Loucy (cell line): ENCODE measurements around the gene TMBIM6.

Experiments used
- H2AFZ ChIP-seq: fragments of 200-600 bp; sonication (generic); 2 replicates; pipeline ENCODE4 v1.6.0; 2016; ENCODE audit warnings: antibody characterized with exemption, mild to moderate bottlenecking, low read length, moderate library complexity
- H3F3A ChIP-seq: fragments of 200-600 bp; 2 replicates; pipeline ENCODE4 v1.6.0; 2016; ENCODE audit warnings: antibody characterized with exemption, low read depth, mild to moderate bottlenecking
- H3K27me3 ChIP-seq: fragments of 200-600 bp; sonication (generic); 2 replicates; pipeline ENCODE4 v1.6.1; 2014; ENCODE audit warnings: low read length, mild to moderate bottlenecking; ENCODE audit not compliant: insufficient read depth, poor library complexity, severe bottlenecking
- H3K36me3 ChIP-seq: fragments of 200-600 bp; sonication (generic); 2 replicates; pipeline ENCODE4 v1.6.1; 2016; ENCODE audit warnings: low read length; ENCODE audit not compliant: insufficient read depth
- H3K4me1 ChIP-seq: fragments of 200-600 bp; sonication (generic); 2 replicates; pipeline ENCODE4 v1.5.1; 2014; ENCODE audit warnings: low read length, mild to moderate bottlenecking; ENCODE audit not compliant: insufficient read depth, poor library complexity, severe bottlenecking
- H3K4me2 ChIP-seq: fragments of 200-600 bp; sonication (generic); 2 replicates; pipeline ENCODE4 v1.6.0; 2014; ENCODE audit warnings: antibody characterized with exemption, low read length, low read depth, mild to moderate bottlenecking; ENCODE audit not compliant: poor library complexity, severe bottlenecking
- H3K4me3 ChIP-seq: fragments of 200-600 bp; sonication (generic); 2 replicates; pipeline ENCODE4 v1.5.1; 2014; ENCODE audit warnings: low read length, mild to moderate bottlenecking, mixed read lengths; ENCODE audit not compliant: poor library complexity, severe bottlenecking
- H3K79me2 ChIP-seq: fragments of 200-600 bp; sonication (generic); 2 replicates; pipeline ENCODE4 v1.6.1; 2014; ENCODE audit warnings: low read length; ENCODE audit not compliant: insufficient read depth
- H3K9ac ChIP-seq: fragments of 200-600 bp; sonication (generic); 2 replicates; pipeline ENCODE4 v1.6.0; 2014; ENCODE audit warnings: mild to moderate bottlenecking, low read depth, low read length, moderate library complexity; ENCODE audit not compliant: poor library complexity, severe bottlenecking
- H3K9me2 ChIP-seq: fragments of 200-600 bp; sonication (generic); replicated peaks from 2 replicates; pipeline ENCODE4 v1.6.1; 2016; ENCODE audit warnings: low read depth, low read length, mixed read lengths
- H3K9me3 ChIP-seq: fragments of 200-600 bp; sonication (generic); 2 replicates; pipeline ENCODE4 v1.6.1; 2014; ENCODE audit warnings: mild to moderate bottlenecking, antibody characterized with exemption, low read length, low read depth; ENCODE audit not compliant: insufficient read depth
- H4K20me1 ChIP-seq: fragments of 200-600 bp; sonication (generic); 2 replicates; pipeline ENCODE4 v1.6.0; 2014; ENCODE audit warnings: antibody characterized with exemption, low read length, mild to moderate bottlenecking; ENCODE audit not compliant: insufficient read depth, poor library complexity, severe bottlenecking
- EZH2phosphoT487 ChIP-seq: fragments of 200-600 bp; IDR thresholded peaks from 2 replicates; pipeline ENCODE4 v1.6.1; 2018; ENCODE audit warnings: antibody characterized with exemption, mild to moderate bottlenecking, moderate library complexity, borderline replicate concordance
- TF ChIP-seq, protein P1 (sequence below): fragments of 200-600 bp; sonication (generic); conservative IDR thresholded peaks from 2 replicates; pipeline ENCODE4 v1.5.1; 2014; ENCODE audit warnings: mild to moderate bottlenecking, antibody characterized with exemption, low read length

Gene TMBIM6

DNA sequence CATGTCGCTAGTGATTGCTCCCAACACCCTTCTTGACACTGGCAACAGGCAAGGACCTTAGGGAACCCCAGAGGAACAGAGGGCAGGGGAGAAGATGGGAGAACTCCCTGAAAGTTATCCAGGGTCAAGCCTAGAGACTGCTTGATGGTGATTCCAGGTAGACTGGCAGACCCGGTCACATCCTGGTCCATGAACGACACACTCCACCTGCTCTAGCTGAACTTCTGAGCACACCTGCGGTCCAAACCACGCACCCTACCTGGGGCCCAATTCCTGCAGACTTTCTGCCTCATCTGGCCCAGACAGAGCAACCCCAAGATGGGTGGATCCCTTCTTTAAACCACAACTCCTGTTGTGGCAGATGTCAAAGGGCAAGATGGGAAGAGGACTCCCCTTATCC lies 52.7 kb downstream of the TMBIM6 start:
- H3K9me2 ChIP-seq = no peaks in the 10 kb centered on the region
- no peaks in the 10 kb centered on the region for H3K4me1 ChIP-seq
- peaks cover 24% of the 10 kb centered on the region; the same call in 1 of the 2 replicates for H3K36me3 ChIP-seq
- no peak overlapping the region for H3K4me2 ChIP-seq
- H3K9me3 ChIP-seq = no peaks in the 10 kb centered on the region
- H3K9ac ChIP-seq = no peak overlapping the region
- TF ChIP-seq EZH2phosphoT487 = no peak
- TF ChIP-seq, protein P1, sequence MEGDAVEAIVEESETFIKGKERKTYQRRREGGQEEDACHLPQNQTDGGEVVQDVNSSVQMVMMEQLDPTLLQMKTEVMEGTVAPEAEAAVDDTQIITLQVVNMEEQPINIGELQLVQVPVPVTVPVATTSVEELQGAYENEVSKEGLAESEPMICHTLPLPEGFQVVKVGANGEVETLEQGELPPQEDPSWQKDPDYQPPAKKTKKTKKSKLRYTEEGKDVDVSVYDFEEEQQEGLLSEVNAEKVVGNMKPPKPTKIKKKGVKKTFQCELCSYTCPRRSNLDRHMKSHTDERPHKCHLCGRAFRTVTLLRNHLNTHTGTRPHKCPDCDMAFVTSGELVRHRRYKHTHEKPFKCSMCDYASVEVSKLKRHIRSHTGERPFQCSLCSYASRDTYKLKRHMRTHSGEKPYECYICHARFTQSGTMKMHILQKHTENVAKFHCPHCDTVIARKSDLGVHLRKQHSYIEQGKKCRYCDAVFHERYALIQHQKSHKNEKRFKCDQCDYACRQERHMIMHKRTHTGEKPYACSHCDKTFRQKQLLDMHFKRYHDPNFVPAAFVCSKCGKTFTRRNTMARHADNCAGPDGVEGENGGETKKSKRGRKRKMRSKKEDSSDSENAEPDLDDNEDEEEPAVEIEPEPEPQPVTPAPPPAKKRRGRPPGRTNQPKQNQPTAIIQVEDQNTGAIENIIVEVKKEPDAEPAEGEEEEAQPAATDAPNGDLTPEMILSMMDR = no peak
- H4K20me1 ChIP-seq = no peaks in the 10 kb centered on the region
- no peak overlapping the region for H2AFZ ChIP-seq
- no peaks in the 10 kb centered on the region for H3F3A ChIP-seq
- H3K27me3 ChIP-seq = no peaks in the 10 kb centered on the region
- no peak overlapping the region for H3K4me3 ChIP-seq
- no peaks in the 10 kb centered on the region for H3K79me2 ChIP-seq

GRCh38 chr12:49794811-49795653 lies 53.7 kb downstream of the TMBIM6 start:
- Histone ChIP-seq H3K9ac (no peak overlapping the region), H3K4me3 (no peak overlapping the region), H3K9me3 (no peaks in the 10 kb centered on the region), H3K79me2 (no peaks in the 10 kb centered on the region), H4K20me1 (no peaks in the 10 kb centered on the region), H3K36me3 (peaks cover 24% of the 10 kb centered on the region; the same call in 1 of the 2 replicates), H3K27me3 (no peaks in the 10 kb centered on the region), H3F3A (no peaks in the 10 kb centered on the region), H3K4me2 (no peak overlapping the region), H3K9me2 (no peaks in the 10 kb centered on the region), H2AFZ (no peak overlapping the region), H3K4me1 (no peaks in the 10 kb centered on the region)
- TF ChIP-seq, protein P1 = no peak
- TF ChIP-seq EZH2phosphoT487 = no peak

- no peak overlapping the region for H3K4me3 ChIP-seq
- TF ChIP-seq, protein P1 = no peak
- TF ChIP-seq EZH2phosphoT487 = no peak
Measured at GRCh38 chr12:49795654-49796105, 54.3 kb downstream of the TMBIM6 start.

More at GRCh38 chr12:49795654-49796105, 54.3 kb downstream of the TMBIM6 start:
- H3K4me1 ChIP-seq = no peaks in the 10 kb centered on the region
- no peaks in the 10 kb centered on the region for H3K9me3 ChIP-seq
- no peak overlapping the region for H2AFZ ChIP-seq
- H3K9me2 ChIP-seq = no peaks in the 10 kb centered on the region
- H4K20me1 ChIP-seq = no peaks in the 10 kb centered on the region
- no peak overlapping the region for H3K9ac ChIP-seq
- no peak overlapping the region for H3K4me2 ChIP-seq
- no peaks in the 10 kb centered on the region for H3F3A ChIP-seq
- H3K27me3 ChIP-seq = no peaks in the 10 kb centered on the region
- H3K36me3 ChIP-seq = peaks cover 31% of the 10 kb centered on the region; the same call in 1 of the 2 replicates
- H3K79me2 ChIP-seq = no peaks in the 10 kb centered on the region
